Measurements from ENCODE around the gene QRFP. TPM values are rescaled to one million over a fixed set of nuclear protein-coding genes. Genes with fewer than 3 reads are reported as not detected.

The QRFP gene
- total RNA-seq, 1 donor from 2014 or later, result not detected

DNA sequence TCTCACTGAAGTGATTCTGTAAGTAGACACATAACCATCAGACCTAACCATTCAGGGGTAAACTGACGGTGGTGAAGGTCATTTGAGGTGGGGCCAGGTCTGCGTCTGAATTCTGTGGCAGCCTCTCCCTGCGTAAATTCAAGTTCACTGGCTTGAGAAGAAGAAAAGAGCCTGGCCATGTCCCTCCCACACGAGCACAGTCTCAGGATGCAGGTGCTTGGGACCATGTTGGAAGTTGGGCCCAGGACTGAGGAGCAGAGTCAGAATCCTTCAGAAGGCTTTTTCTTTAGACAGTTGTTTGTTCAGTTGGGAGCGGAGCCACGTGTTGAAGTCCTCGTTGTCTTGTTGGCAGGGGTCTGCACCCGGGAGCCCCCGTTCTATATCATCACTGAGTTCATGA is 24.1 kb downstream of the QRFP start:
- Mint-ChIP-seq H3K9me3 (ENCODE audit: unreplicated experiment) (no peaks in the 10 kb centered on the region), H3K27me3 (ENCODE audit: unreplicated experiment) (peaks cover 2% of the 10 kb centered on the region), H3K4me1 (ENCODE audit: unreplicated experiment) (peaks cover 4% of the 10 kb centered on the region), H3K27ac (ENCODE audit: unreplicated experiment) (no peak overlapping the region), H3K4me3 (ENCODE audit: unreplicated experiment) (no peak overlapping the region), H3K36me3 (ENCODE audit: low read depth, unreplicated experiment) (peaks cover 25% of the 10 kb centered on the region)
- DNase-seq (ENCODE audit: low spot score), result no peak
- TF ChIP-seq, protein P1, sequence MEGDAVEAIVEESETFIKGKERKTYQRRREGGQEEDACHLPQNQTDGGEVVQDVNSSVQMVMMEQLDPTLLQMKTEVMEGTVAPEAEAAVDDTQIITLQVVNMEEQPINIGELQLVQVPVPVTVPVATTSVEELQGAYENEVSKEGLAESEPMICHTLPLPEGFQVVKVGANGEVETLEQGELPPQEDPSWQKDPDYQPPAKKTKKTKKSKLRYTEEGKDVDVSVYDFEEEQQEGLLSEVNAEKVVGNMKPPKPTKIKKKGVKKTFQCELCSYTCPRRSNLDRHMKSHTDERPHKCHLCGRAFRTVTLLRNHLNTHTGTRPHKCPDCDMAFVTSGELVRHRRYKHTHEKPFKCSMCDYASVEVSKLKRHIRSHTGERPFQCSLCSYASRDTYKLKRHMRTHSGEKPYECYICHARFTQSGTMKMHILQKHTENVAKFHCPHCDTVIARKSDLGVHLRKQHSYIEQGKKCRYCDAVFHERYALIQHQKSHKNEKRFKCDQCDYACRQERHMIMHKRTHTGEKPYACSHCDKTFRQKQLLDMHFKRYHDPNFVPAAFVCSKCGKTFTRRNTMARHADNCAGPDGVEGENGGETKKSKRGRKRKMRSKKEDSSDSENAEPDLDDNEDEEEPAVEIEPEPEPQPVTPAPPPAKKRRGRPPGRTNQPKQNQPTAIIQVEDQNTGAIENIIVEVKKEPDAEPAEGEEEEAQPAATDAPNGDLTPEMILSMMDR (IDR thresholded peaks at IDR 0.05; ENCODE audit: unreplicated experiment), result no peak

DNA sequence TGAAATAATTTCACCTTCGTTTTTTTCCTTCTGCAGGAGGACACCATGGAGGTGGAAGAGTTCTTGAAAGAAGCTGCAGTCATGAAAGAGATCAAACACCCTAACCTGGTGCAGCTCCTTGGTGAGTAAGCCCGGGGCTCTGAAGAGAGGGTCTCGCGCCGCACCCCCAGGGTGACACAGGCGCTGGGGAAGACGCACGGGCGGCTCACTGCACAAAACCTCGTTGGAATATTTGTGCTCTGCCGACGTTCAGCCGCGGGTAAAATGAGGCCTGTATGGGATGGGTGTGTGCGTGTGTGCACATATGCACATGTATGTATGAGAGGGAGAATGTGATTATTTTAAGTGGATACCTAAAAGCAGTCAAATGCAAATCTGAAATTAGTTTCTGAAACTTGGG is 24.5 kb downstream of the QRFP start:
- Mint-ChIP-seq H3K9me3 (ENCODE audit: unreplicated experiment) (no peaks in the 10 kb centered on the region), H3K36me3 (ENCODE audit: low read depth, unreplicated experiment) (peaks cover 29% of the 10 kb centered on the region)

DNA sequence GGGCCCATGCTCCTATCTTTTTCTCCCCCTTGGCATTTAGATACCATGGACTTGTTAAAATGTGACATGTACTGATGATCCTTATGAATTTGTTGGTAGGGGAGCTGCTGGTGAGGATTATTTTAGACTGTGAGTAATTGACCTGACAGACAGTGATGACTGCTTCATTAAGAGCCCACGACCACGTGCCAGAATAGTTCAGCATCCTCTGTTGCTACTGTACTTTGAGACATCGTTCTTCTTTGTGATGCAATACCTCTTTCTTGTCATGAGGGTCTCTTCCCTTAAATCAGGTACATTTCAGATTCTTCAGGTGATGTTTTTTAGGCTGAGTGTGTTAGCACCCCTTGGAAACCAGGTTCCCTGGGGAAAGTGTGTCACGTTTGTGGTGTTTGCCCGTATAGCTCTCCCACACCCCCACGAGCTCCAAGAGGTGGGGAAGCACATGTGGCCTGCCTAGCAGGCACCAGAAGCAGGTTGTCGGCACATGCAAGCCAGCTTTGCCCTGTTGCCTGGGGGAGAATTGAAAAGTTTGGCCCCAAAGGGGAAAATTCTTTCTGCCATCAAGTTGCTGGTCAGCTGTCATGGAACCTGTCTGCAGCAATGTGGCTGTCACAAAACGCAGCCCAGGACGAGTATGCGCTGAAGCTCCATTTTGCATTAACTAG is 25.1 kb downstream of the QRFP start:
- Mint-ChIP-seq H3K36me3 (ENCODE audit: low read depth, unreplicated experiment) (peaks cover 31% of the 10 kb centered on the region), H3K27me3 (ENCODE audit: unreplicated experiment) (peaks cover 2% of the 10 kb centered on the region), H3K9me3 (ENCODE audit: unreplicated experiment) (no peaks in the 10 kb centered on the region), H3K4me3 (ENCODE audit: unreplicated experiment) (no peak overlapping the region), H3K27ac (ENCODE audit: unreplicated experiment) (no peak overlapping the region), H3K4me1 (ENCODE audit: unreplicated experiment) (peaks cover 4% of the 10 kb centered on the region)
- TF ChIP-seq, protein P1 (IDR thresholded peaks at IDR 0.05; ENCODE audit: unreplicated experiment), result no peak
- DNase-seq (ENCODE audit: low spot score), result no peak

More for the DNA sequence above, 24.5 kb downstream of the QRFP start:
- peaks cover 2% of the 10 kb centered on the region for H3K27me3 Mint-ChIP-seq (ENCODE audit: unreplicated experiment)
- peaks cover 4% of the 10 kb centered on the region for H3K4me1 Mint-ChIP-seq (ENCODE audit: unreplicated experiment)
- no peak overlapping the region for H3K27ac Mint-ChIP-seq (ENCODE audit: unreplicated experiment)
- TF ChIP-seq, protein P1 (IDR thresholded peaks at IDR 0.05; ENCODE audit: unreplicated experiment), result no peak
- DNase-seq (ENCODE audit: low spot score), result no peak
- H3K4me3 Mint-ChIP-seq (ENCODE audit: unreplicated experiment), result no peak overlapping the region

DNA sequence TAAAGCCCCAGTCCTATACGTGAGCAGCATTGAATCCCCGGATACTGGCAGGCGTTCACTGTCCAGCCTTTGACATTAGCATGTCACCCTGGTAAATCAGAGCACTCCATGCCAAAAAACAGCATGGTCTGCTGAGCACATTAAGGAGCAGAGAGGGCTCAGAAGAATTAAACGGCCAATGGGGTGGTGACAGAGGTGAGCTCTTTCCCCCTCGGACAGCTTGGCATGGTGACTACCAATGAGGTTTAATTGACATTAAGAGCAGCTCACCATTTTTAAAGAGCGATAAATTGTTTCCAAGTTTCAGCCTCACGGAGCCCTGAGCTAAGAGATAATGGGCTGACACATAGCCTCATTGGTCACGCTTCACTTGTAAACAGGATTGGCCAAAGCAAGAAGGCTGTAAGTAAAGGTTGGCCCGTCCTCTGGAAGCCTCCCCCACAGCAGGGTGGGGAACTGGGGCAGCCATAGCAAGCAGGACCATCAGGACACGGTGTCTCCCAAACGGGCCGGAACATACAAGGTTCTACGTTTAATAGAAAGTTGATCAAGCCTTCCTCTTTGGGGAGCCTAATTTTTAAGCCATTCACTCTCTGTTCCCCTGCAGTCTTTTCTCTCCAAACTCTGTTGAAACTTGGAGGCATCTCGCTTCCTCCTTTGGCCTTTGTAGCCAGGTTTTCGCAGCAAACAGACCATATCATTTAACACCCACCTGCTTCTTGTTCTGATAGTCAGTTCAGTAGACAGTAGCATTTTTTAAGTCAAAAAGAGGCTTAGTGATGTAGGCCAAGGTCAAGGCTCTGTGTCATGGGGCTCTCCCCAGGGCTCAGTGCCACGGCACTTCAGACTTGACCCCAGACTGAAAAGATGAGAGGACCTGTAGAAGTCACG is 25.9 kb downstream of the QRFP start:
- H3K27ac Mint-ChIP-seq (ENCODE audit: unreplicated experiment), result no peak overlapping the region
- peaks cover 31% of the 10 kb centered on the region for H3K36me3 Mint-ChIP-seq (ENCODE audit: low read depth, unreplicated experiment)

More for the DNA sequence above, 25.9 kb downstream of the QRFP start:
- Mint-ChIP-seq H3K9me3 (ENCODE audit: unreplicated experiment) (no peaks in the 10 kb centered on the region), H3K4me1 (ENCODE audit: unreplicated experiment) (peaks cover 7% of the 10 kb centered on the region), H3K27me3 (ENCODE audit: unreplicated experiment) (peaks cover 2% of the 10 kb centered on the region), H3K4me3 (ENCODE audit: unreplicated experiment) (no peak overlapping the region)
- TF ChIP-seq, protein P1 (IDR thresholded peaks at IDR 0.05; ENCODE audit: unreplicated experiment), result no peak
- DNase-seq (ENCODE audit: low spot score), result no peak

Data from endothelial cell (in vitro differentiated cells).